Karpas-422 (cell line): ENCODE measurements around the gene CXCL3. TPM values are rescaled to one million over a fixed set of nuclear protein-coding genes. Genes with fewer than 3 reads are reported as not detected.

ENCODE experiments used
- DNase-seq: peaks from one replicate; pipeline ENCODE4 v3.0.0-alpha.2; 2015
- H2AFZ ChIP-seq: fragments of 200-600 bp; sonication (generic); 2 replicates; pipeline ENCODE4 v1.6.1; 2014; ENCODE audit warnings: antibody characterized with exemption, low read length, mixed read lengths
- H3K27ac ChIP-seq: fragments of 200-600 bp; sonication (generic); 2 replicates; pipeline ENCODE4 v1.5.1; 2014; ENCODE audit warnings: mild to moderate bottlenecking, low read length, moderate library complexity
- H3K27me3 ChIP-seq: fragments of 200-600 bp; sonication (generic); 2 replicates; pipeline ENCODE4 v1.6.1; 2014; ENCODE audit warnings: low read length, mixed read lengths
- H3K36me3 ChIP-seq: fragments of 200-600 bp; sonication (generic); 2 replicates; pipeline ENCODE4 v1.6.1; 2014; ENCODE audit warnings: low read length, mixed read lengths; ENCODE audit not compliant: insufficient read depth
- H3K4me1 ChIP-seq: fragments of 200-600 bp; sonication (generic); 2 replicates; pipeline ENCODE4 v1.6.1; 2014; ENCODE audit warnings: mild to moderate bottlenecking, low read length, mixed read lengths
- H3K4me2 ChIP-seq: fragments of 200-600 bp; sonication (generic); 2 replicates; pipeline ENCODE4 v1.6.1; 2014; ENCODE audit warnings: low read length, low read depth, mild to moderate bottlenecking; ENCODE audit not compliant: poor library complexity, severe bottlenecking
- H3K4me3 ChIP-seq: fragments of 200-600 bp; sonication (generic); 2 replicates; pipeline ENCODE4 v1.5.1; 2014; ENCODE audit warnings: mild to moderate bottlenecking, antibody characterized with exemption, low read length, mixed read lengths
- H3K79me2 ChIP-seq: fragments of 200-600 bp; sonication (generic); 2 replicates; pipeline ENCODE4 v1.6.1; 2014; ENCODE audit warnings: mild to moderate bottlenecking, low read length, mixed read lengths
- H3K9ac ChIP-seq: fragments of 200-600 bp; sonication (generic); 2 replicates; pipeline ENCODE4 v1.6.0; 2014; ENCODE audit warnings: low read length
- H3K9me2 ChIP-seq: fragments of 200-600 bp; sonication (generic), shearing (Covaris generic); replicated peaks from 2 replicates; pipeline ENCODE4 v1.6.0; 2014; ENCODE audit warnings: mild to moderate bottlenecking, low read length, moderate library complexity; ENCODE audit not compliant: insufficient read depth
- H3K9me3 ChIP-seq: fragments of 300-700, 200-600 bp; sonication (generic); 2 replicates; pipeline ENCODE4 v1.6.1; 2014; ENCODE audit warnings: low read length, mixed read lengths
- H4K20me1 ChIP-seq: fragments of 200-600 bp; sonication (generic); 2 replicates; pipeline ENCODE4 v1.6.1; 2014; ENCODE audit warnings: mild to moderate bottlenecking, antibody characterized with exemption, low read length, low read depth; ENCODE audit not compliant: insufficient read depth
- total RNA-seq: library from RNA; depleted of rRNA; stranded (reverse); fragments of >200 nt; shearing (Covaris generic); gene quantifications from 2 replicates; pipeline ENCODE4 v1.2.3, GENCODE V29; 2014; ENCODE audit warnings: low replicate concordance

The CXCL3 gene
- total RNA-seq, 1 experiment from 2014 or later, result not detected

GRCh38 chr4:74073358-74073757 is 34.9 kb upstream of the CXCL3 start:
- no peaks in the 10 kb centered on the region for H3K9me2 ChIP-seq
- no peak overlapping the region for H2AFZ ChIP-seq
- no peaks in the 10 kb centered on the region for H4K20me1 ChIP-seq
- no peaks in the 10 kb centered on the region for H3K36me3 ChIP-seq
- no peak overlapping the region for H3K4me2 ChIP-seq
- no peak overlapping the region for H3K27ac ChIP-seq
- no peak overlapping the region for H3K4me3 ChIP-seq
- no peaks in the 10 kb centered on the region for H3K9me3 ChIP-seq
- H3K27me3 ChIP-seq, result no peaks in the 10 kb centered on the region
- no peaks in the 10 kb centered on the region for H3K4me1 ChIP-seq
- no peak for DNase-seq
- H3K9ac ChIP-seq, result no peak overlapping the region
- H3K79me2 ChIP-seq, result no peaks in the 10 kb centered on the region

GRCh38 chr4:74072739-74073138 is 34.2 kb upstream of the CXCL3 start:
- H3K4me3 ChIP-seq, result no peak overlapping the region
- H4K20me1 ChIP-seq, result no peaks in the 10 kb centered on the region

GRCh38 chr4:74067586-74067985 is 29.1 kb upstream of the CXCL3 start:
- H3K4me1 ChIP-seq, result no peaks in the 10 kb centered on the region
- H3K27me3 ChIP-seq, result no peaks in the 10 kb centered on the region
- DNase-seq, result no peak
- H4K20me1 ChIP-seq, result no peaks in the 10 kb centered on the region
- H3K9me2 ChIP-seq, result no peaks in the 10 kb centered on the region
- H3K36me3 ChIP-seq, result no peaks in the 10 kb centered on the region
- no peaks in the 10 kb centered on the region for H3K9me3 ChIP-seq
- no peak overlapping the region for H3K9ac ChIP-seq
- no peak overlapping the region for H2AFZ ChIP-seq
- no peak overlapping the region for H3K4me2 ChIP-seq
- no peak overlapping the region for H3K27ac ChIP-seq
- H3K4me3 ChIP-seq, result no peak overlapping the region
- H3K79me2 ChIP-seq, result no peaks in the 10 kb centered on the region

More at GRCh38 chr4:74072739-74073138, 34.2 kb upstream of the CXCL3 start:
- Histone ChIP-seq H3K27me3 (no peaks in the 10 kb centered on the region), H3K9ac (no peak overlapping the region), H3K36me3 (no peaks in the 10 kb centered on the region), H3K79me2 (no peaks in the 10 kb centered on the region), H3K4me2 (no peak overlapping the region), H2AFZ (no peak overlapping the region), H3K9me2 (no peaks in the 10 kb centered on the region), H3K27ac (no peak overlapping the region), H3K4me1 (no peaks in the 10 kb centered on the region), H3K9me3 (no peaks in the 10 kb centered on the region)
- no peak for DNase-seq

- H3K36me3 ChIP-seq, result no peaks in the 10 kb centered on the region
These were observed 27.7 kb upstream of the CXCL3 start for GRCh38 chr4:74066232-74066631.

GRCh38 chr4:74065115-74065642 is 26.7 kb upstream of the CXCL3 start:
- no peaks in the 10 kb centered on the region for H3K36me3 ChIP-seq
- no peak overlapping the region for H3K4me3 ChIP-seq
- H3K27ac ChIP-seq, result no peak overlapping the region
- H3K4me2 ChIP-seq, result no peak overlapping the region
- H3K27me3 ChIP-seq, result no peaks in the 10 kb centered on the region
- no peaks in the 10 kb centered on the region for H3K9me2 ChIP-seq
- H4K20me1 ChIP-seq, result no peaks in the 10 kb centered on the region
- no peaks in the 10 kb centered on the region for H3K9me3 ChIP-seq
- no peaks in the 10 kb centered on the region for H3K4me1 ChIP-seq
- no peak overlapping the region for H3K9ac ChIP-seq
- H2AFZ ChIP-seq, result no peak overlapping the region
- no peak for DNase-seq
- no peaks in the 10 kb centered on the region for H3K79me2 ChIP-seq

More at GRCh38 chr4:74066232-74066631, 27.7 kb upstream of the CXCL3 start:
- Histone ChIP-seq H3K9ac (no peak overlapping the region), H3K9me3 (no peaks in the 10 kb centered on the region), H3K4me1 (no peaks in the 10 kb centered on the region), H3K27ac (no peak overlapping the region), H3K27me3 (no peaks in the 10 kb centered on the region), H2AFZ (no peak overlapping the region), H3K9me2 (no peaks in the 10 kb centered on the region), H3K79me2 (no peaks in the 10 kb centered on the region), H3K4me3 (no peak overlapping the region), H4K20me1 (no peaks in the 10 kb centered on the region), H3K4me2 (no peak overlapping the region)
- DNase-seq, result no peak

- no peak overlapping the region for H3K4me3 ChIP-seq
- no peak overlapping the region for H3K27ac ChIP-seq
- no peaks in the 10 kb centered on the region for H3K9me3 ChIP-seq
- H2AFZ ChIP-seq, result no peak overlapping the region
- H3K4me2 ChIP-seq, result no peak overlapping the region
- H3K36me3 ChIP-seq, result no peaks in the 10 kb centered on the region
- no peak for DNase-seq
- no peak overlapping the region for H3K9ac ChIP-seq
- no peaks in the 10 kb centered on the region for H3K27me3 ChIP-seq
- no peaks in the 10 kb centered on the region for H3K4me1 ChIP-seq
- no peaks in the 10 kb centered on the region for H3K79me2 ChIP-seq
- no peaks in the 10 kb centered on the region for H4K20me1 ChIP-seq
- H3K9me2 ChIP-seq, result no peaks in the 10 kb centered on the region
These were observed 25.4 kb upstream of the CXCL3 start for GRCh38 chr4:74063859-74064258.

GRCh38 chr4:74062953-74063352 is 24.5 kb upstream of the CXCL3 start:
- no peaks in the 10 kb centered on the region for H3K9me3 ChIP-seq
- H2AFZ ChIP-seq, result no peak overlapping the region
- no peaks in the 10 kb centered on the region for H3K9me2 ChIP-seq
- no peak overlapping the region for H3K4me2 ChIP-seq
- H3K4me1 ChIP-seq, result no peaks in the 10 kb centered on the region
- no peak for DNase-seq
- no peak overlapping the region for H3K27ac ChIP-seq
- H4K20me1 ChIP-seq, result no peaks in the 10 kb centered on the region
- no peaks in the 10 kb centered on the region for H3K27me3 ChIP-seq
- H3K79me2 ChIP-seq, result no peaks in the 10 kb centered on the region
- H3K4me3 ChIP-seq, result no peak overlapping the region
- no peaks in the 10 kb centered on the region for H3K36me3 ChIP-seq
- H3K9ac ChIP-seq, result no peak overlapping the region

GRCh38 chr4:74061430-74061829 is 22.9 kb upstream of the CXCL3 start:
- Histone ChIP-seq H3K79me2 (no peaks in the 10 kb centered on the region), H3K9me2 (no peaks in the 10 kb centered on the region), H3K4me3 (no peak overlapping the region), H3K4me2 (no peak overlapping the region), H3K9ac (no peak overlapping the region), H3K27ac (no peak overlapping the region), H3K4me1 (no peaks in the 10 kb centered on the region), H3K27me3 (no peaks in the 10 kb centered on the region), H3K36me3 (no peaks in the 10 kb centered on the region), H4K20me1 (no peaks in the 10 kb centered on the region), H2AFZ (no peak overlapping the region), H3K9me3 (no peaks in the 10 kb centered on the region)
- no peak for DNase-seq
